DMS 273 treated with DMSO at 0.1 percent for 48 hours (cell line): ENCODE measurements around the gene MARK2.

ENCODE experiments used
- DNase-seq: peaks from one replicate; lab custom pipeline; 2025; lab: John Stamatoyannopoulos, UW

MARK2 gene

GRCh38 chr11:63929616-63930015 is 90.7 kb downstream of the MARK2 start:
- DNase-seq = no peak

GRCh38 chr11:63931045-63931444 is 92.1 kb downstream of the MARK2 start:
- no peak for DNase-seq

- DNase-seq = no peak
Measured at GRCh38 chr11:63931876-63932275, 93.0 kb downstream of the MARK2 start.

GRCh38 chr11:63933459-63933858 is 94.5 kb downstream of the MARK2 start:
- no peak for DNase-seq

GRCh38 chr11:63937713-63938478 is 99.0 kb downstream of the MARK2 start:
- DNase-seq = no peak

GRCh38 chr11:63938479-63939396 is 99.8 kb downstream of the MARK2 start, which contains the start of gene NAA40:
NAA40 (plus strand) TSS chr11:63939002; CDS start chr11:63939097, 95 bp downstream.
- peak; percentile 84 for DNase-seq

GRCh38 chr11:63939397-63939891 is 100.5 kb downstream of the MARK2 start:
- DNase-seq = no peak

- DNase-seq = no peak
Measured at GRCh38 chr11:63940786-63941185, 101.9 kb downstream of the MARK2 start.

GRCh38 chr11:63941901-63942300 is 103.0 kb downstream of the MARK2 start:
- no peak for DNase-seq

GRCh38 chr11:63942803-63943202 is 103.9 kb downstream of the MARK2 start:
- no peak for DNase-seq

- no peak for DNase-seq
Measured at GRCh38 chr11:63944987-63945386, 106.1 kb downstream of the MARK2 start.

- peak; percentile 17 for DNase-seq
Measured at GRCh38 chr11:63945477-63946163, 106.7 kb downstream of the MARK2 start.

GRCh38 chr11:63951779-63952536 is 113.0 kb downstream of the MARK2 start:
- DNase-seq = no peak

GRCh38 chr11:63952570-63952969 is 113.7 kb downstream of the MARK2 start:
- DNase-seq = no peak

GRCh38 chr11:63958008-63958407 is 119.1 kb downstream of the MARK2 start:
- DNase-seq = no peak
